Upper lobe of left lung (tissue), 4 donors: ENCODE data around the gene TPRN.

Experiments
- EP300 ChIP-seq, 4 donors: sonication (generic); formaldehyde crosslinking; IDR thresholded peaks; one replicate each; pipeline ENCODE4 v1.5.1; 2017; ENCODE audit warnings: antibody characterized with exemption in 4 of 4, control low read depth in 2 of 4
- POLR2A ChIP-seq, 4 donors: fragments of 450-650 bp; IDR thresholded peaks; one replicate each; pipeline ENCODE4 v1.5.1; 2016 to 2017; ENCODE audit warnings: antibody characterized with exemption in 4 of 4, mild to moderate bottlenecking in 2 of 4
- TF ChIP-seq, protein P1 (sequence below), 6 experiments: fragments of 450-650 bp in 4 of 6; fragments of 200-600 bp in 2 of 6; sonication (generic) in 2 of 6; IDR thresholded peaks; one replicate each; pipeline ENCODE4 v1.5.1; 2016 to 2019; ENCODE audit warnings: antibody characterized with exemption in 6 of 6

DNA sequence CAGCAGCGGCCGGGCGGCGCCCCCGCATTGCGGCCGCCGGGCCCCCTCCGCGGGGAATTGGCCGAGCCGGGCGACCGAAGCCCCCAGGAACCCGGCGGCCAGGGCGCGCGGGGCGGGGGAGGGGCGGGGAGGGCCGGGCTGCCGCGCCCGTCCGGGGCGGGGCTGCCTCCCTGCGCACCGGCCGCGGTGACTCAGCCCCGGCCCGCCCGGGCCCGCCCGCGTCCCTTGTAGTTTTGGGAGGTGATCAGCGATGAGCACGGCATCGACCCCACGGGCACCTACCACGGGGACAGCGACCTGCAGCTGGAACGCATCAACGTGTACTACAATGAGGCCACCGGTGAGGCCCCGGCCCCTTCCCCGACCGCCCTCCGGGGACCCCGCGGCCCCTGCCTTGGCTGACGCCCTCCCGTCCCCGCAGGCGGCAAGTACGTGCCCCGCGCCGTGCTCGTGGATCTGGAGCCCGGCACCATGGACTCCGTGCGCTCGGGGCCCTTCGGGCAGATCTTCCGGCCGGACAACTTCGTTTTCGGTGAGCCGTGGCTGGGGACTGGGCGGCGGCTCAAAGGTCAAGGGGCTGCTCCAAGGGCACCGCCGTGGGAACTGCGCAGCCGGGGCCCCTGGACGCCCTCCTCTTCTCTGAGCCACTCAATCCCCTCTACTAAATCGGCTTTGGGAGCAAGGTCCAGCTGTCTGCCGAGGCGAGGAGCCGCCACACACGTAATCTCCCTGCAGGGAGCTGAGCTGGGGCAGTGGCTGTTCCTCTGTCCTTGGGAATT lies 41.1 kb upstream of the TPRN start:
- no peak for TF ChIP-seq POLR2A (IDR thresholded peaks at IDR 0.05)
- TF ChIP-seq, protein P1, sequence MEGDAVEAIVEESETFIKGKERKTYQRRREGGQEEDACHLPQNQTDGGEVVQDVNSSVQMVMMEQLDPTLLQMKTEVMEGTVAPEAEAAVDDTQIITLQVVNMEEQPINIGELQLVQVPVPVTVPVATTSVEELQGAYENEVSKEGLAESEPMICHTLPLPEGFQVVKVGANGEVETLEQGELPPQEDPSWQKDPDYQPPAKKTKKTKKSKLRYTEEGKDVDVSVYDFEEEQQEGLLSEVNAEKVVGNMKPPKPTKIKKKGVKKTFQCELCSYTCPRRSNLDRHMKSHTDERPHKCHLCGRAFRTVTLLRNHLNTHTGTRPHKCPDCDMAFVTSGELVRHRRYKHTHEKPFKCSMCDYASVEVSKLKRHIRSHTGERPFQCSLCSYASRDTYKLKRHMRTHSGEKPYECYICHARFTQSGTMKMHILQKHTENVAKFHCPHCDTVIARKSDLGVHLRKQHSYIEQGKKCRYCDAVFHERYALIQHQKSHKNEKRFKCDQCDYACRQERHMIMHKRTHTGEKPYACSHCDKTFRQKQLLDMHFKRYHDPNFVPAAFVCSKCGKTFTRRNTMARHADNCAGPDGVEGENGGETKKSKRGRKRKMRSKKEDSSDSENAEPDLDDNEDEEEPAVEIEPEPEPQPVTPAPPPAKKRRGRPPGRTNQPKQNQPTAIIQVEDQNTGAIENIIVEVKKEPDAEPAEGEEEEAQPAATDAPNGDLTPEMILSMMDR (IDR thresholded peaks at IDR 0.05) = peak in 1 of 6 experiments; percentile 3
- no peak for TF ChIP-seq EP300 (IDR thresholded peaks at IDR 0.05)
